DND-41 (cell line): ENCODE results near the gene SPATA22.

Source experiments
- CTCF ChIP-seq: IDR thresholded peaks from 2 replicates; pipeline ENCODE4 v1.5.1; 2012; ENCODE audit warnings: borderline replicate concordance, low read length, moderate library complexity, mild to moderate bottlenecking; ENCODE audit not compliant: poor library complexity, severe bottlenecking; ENCODE audit errors: extremely low read depth
- EZH2 ChIP-seq: IDR thresholded peaks from 3 replicates; pipeline ENCODE4 v1.6.1; 2012; ENCODE audit warnings: borderline replicate concordance, low read depth, mild to moderate bottlenecking, moderate library complexity, low read length, inconsistent platforms; ENCODE audit not compliant: severe bottlenecking

DNA sequence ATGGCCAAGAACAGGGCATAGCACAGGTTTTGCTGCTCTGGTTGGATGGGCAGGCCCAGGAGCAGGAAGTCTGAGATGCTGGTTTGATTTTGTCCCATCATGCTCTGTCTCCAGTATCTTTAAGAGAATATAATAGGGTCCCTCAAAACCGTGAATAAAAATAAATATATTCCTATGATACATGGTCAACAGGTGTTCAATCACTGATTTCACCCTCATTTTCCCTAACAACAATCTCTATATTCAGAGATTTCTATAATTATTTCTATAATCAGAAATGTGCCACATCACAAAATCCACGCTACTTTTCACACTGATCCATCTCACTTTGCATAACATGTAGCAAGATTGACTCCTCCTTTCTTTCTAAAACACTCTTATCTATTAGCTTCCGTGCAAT, 37.9 kb downstream of the SPATA22 start, which contains the start of gene OR1E2:
- TF ChIP-seq EZH2, result no peak
- no peak for TF ChIP-seq CTCF
